Measurements from ENCODE around the gene SLIT3.

SLIT3 gene

DNA sequence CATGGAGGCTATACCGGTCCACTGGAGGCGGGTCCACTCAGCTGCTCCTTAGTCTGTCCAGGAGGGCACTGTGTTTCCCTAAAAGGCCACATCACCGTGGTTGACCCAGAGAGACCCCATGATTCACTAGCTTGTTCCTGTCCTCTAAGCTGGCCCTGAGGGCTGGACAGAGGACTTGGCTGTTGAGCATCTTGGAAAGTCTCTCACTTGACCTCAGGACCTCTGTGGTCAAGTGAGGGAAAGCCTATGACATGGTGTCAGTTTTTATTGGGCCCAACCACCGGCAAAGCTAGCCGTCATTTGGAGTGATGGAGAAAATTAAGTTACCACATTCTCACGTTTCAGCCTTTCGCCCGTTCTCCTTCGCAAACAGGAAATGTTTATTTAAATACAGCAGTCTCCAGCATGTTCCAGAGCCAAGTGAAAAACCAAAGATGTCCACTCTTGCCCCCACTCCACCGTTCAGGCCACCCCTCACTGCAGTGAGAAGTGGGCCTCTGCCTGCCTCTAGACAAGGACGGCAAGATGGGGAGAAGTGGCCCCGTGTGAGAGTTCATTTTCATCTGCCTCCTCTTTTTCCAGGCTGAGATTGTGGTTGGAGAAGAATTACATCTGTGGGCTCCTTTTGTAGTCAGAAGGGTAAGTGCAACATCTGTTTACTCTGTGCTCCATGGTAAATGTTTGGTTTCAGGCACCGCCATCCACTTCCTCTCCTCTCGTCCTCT, 4.4 kb downstream of the SLIT3 start (continued):
- TF ChIP-seq PPARA (CRISPR knock-in tag; IDR thresholded peaks at IDR 0.05; ENCODE audit: borderline replicate concordance) (no peak), TCF4 (CRISPR knock-in tag; IDR thresholded peaks at IDR 0.05; ENCODE audit: borderline replicate concordance) (no peak)
- TF ChIP-seq, protein P1, sequence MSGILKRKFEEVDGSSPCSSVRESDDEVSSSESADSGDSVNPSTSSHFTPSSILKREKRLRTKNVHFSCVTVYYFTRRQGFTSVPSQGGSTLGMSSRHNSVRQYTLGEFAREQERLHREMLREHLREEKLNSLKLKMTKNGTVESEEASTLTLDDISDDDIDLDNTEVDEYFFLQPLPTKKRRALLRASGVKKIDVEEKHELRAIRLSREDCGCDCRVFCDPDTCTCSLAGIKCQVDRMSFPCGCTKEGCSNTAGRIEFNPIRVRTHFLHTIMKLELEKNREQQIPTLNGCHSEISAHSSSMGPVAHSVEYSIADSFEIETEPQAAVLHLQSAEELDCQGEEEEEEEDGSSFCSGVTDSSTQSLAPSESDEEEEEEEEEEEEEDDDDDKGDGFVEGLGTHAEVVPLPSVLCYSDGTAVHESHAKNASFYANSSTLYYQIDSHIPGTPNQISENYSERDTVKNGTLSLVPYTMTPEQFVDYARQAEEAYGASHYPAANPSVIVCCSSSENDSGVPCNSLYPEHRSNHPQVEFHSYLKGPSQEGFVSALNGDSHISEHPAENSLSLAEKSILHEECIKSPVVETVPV (CRISPR knock-in tag; IDR thresholded peaks at IDR 0.05), result no peak
- TF ChIP-seq, protein P2, sequence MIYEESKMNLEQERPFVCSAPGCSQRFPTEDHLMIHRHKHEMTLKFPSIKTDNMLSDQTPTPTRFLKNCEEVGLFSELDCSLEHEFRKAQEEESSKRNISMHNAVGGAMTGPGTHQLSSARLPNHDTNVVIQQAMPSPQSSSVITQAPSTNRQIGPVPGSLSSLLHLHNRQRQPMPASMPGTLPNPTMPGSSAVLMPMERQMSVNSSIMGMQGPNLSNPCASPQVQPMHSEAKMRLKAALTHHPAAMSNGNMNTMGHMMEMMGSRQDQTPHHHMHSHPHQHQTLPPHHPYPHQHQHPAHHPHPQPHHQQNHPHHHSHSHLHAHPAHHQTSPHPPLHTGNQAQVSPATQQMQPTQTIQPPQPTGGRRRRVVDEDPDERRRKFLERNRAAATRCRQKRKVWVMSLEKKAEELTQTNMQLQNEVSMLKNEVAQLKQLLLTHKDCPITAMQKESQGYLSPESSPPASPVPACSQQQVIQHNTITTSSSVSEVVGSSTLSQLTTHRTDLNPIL (CRISPR knock-in tag; IDR thresholded peaks at IDR 0.05; ENCODE audit: low read depth), result no peak

DNA sequence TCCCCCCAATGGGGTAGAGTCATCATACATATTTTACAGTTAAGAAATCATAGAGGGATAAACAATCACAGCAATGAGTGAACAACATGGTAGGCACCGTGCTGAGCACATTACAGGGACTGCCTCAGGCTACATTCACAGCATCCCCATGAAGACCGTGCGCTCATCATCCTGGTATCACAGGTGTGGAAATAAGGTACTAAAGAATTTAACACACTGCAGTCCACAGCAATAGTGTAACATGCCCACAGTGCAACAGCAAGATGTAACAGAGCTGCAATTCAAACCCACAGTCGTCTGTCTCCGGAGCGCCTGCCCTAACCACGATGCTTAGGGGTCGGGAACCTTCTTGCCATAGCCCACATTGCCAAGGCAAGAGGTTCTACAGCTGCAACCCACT, 5.6 kb downstream of the SLIT3 start:
- TF ChIP-seq, protein P2 (CRISPR knock-in tag; IDR thresholded peaks at IDR 0.05; ENCODE audit: low read depth), result no peak
- TF ChIP-seq ESRRG (CRISPR knock-in tag; IDR thresholded peaks at IDR 0.05) (no peak), SNAI2 (CRISPR knock-in tag; IDR thresholded peaks at IDR 0.05) (no peak), ISL1 (CRISPR knock-in tag; IDR thresholded peaks at IDR 0.05) (no peak), BACH2 (CRISPR knock-in tag; IDR thresholded peaks at IDR 0.05; ENCODE audit: borderline replicate concordance) (no peak), RARB (CRISPR knock-in tag; IDR thresholded peaks at IDR 0.05) (no peak), CSDC2 (CRISPR knock-in tag; IDR thresholded peaks at IDR 0.05) (no peak), ZFP3 (CRISPR knock-in tag; IDR thresholded peaks at IDR 0.05) (no peak), ZFP30 (CRISPR knock-in tag; IDR thresholded peaks at IDR 0.05) (no peak)
- TF ChIP-seq, protein P1 (CRISPR knock-in tag; IDR thresholded peaks at IDR 0.05), result no peak
- TF ChIP-seq, protein P3, sequence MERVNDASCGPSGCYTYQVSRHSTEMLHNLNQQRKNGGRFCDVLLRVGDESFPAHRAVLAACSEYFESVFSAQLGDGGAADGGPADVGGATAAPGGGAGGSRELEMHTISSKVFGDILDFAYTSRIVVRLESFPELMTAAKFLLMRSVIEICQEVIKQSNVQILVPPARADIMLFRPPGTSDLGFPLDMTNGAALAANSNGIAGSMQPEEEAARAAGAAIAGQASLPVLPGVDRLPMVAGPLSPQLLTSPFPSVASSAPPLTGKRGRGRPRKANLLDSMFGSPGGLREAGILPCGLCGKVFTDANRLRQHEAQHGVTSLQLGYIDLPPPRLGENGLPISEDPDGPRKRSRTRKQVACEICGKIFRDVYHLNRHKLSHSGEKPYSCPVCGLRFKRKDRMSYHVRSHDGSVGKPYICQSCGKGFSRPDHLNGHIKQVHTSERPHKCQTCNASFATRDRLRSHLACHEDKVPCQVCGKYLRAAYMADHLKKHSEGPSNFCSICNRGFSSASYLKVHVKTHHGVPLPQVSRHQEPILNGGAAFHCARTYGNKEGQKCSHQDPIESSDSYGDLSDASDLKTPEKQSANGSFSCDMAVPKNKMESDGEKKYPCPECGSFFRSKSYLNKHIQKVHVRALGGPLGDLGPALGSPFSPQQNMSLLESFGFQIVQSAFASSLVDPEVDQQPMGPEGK (CRISPR knock-in tag; IDR thresholded peaks at IDR 0.05; ENCODE audit: borderline replicate concordance), result no peak
- TF ChIP-seq, protein P4, sequence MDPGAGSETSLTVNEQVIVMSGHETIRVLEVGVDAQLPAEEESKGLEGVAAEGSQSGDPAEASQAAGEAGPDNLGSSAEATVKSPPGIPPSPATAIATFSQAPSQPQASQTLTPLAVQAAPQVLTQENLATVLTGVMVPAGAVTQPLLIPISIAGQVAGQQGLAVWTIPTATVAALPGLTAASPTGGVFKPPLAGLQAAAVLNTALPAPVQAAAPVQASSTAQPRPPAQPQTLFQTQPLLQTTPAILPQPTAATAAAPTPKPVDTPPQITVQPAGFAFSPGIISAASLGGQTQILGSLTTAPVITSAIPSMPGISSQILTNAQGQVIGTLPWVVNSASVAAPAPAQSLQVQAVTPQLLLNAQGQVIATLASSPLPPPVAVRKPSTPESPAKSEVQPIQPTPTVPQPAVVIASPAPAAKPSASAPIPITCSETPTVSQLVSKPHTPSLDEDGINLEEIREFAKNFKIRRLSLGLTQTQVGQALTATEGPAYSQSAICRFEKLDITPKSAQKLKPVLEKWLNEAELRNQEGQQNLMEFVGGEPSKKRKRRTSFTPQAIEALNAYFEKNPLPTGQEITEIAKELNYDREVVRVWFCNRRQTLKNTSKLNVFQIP (CRISPR knock-in tag; IDR thresholded peaks at IDR 0.05; ENCODE audit: borderline replicate concordance, low read depth), result no peak
- ATAC-seq, result no peak

DNA sequence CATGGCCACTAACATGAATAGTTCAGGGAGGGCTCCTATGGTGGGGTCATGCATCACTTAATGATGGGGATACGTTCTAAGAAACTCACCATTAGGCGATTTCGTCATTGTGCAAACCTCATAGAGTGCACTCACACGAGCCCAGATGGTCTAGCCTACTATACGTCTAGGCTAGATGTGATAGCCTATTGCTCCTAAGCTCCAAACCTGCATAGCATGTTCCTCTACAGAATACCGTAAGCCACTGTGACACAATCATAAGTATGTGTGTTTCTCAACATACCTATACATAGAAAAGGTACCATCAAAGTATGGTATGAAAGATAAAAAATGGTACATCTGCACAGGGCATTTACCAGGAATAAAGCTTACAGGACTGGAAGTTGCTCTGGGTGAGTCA, 6.3 kb downstream of the SLIT3 start:
- no peak for ATAC-seq
- TF ChIP-seq OSR1 (CRISPR knock-in tag; IDR thresholded peaks at IDR 0.05) (no peak), ZFP3 (CRISPR knock-in tag; IDR thresholded peaks at IDR 0.05) (no peak), ZNF8 (CRISPR knock-in tag; IDR thresholded peaks at IDR 0.05) (no peak), ZFP30 (CRISPR knock-in tag; IDR thresholded peaks at IDR 0.05) (no peak), TCF4 (CRISPR knock-in tag; IDR thresholded peaks at IDR 0.05; ENCODE audit: borderline replicate concordance) (no peak)
- TF ChIP-seq, protein P3 (CRISPR knock-in tag; IDR thresholded peaks at IDR 0.05; ENCODE audit: borderline replicate concordance), result no peak

Measured in SK-N-SH treated with all-trans-retinoic acid at 6 μM for 48 hours (cell line).